ENCODE results near the gene C1orf159. TPM values are rescaled to one million over a fixed set of nuclear protein-coding genes. Genes with fewer than 3 reads are reported as not detected.
A peak's percentile ranks its signal among the peaks of the same experiment; 100 is the strongest.

The C1orf159 gene
- total and polyA plus RNA-seq, 2 of the 8 experiments (the other 6 are each of a cell fraction or from before 2014, with no cell fraction given) = 10.0 to 10.9 TPM

DNA sequence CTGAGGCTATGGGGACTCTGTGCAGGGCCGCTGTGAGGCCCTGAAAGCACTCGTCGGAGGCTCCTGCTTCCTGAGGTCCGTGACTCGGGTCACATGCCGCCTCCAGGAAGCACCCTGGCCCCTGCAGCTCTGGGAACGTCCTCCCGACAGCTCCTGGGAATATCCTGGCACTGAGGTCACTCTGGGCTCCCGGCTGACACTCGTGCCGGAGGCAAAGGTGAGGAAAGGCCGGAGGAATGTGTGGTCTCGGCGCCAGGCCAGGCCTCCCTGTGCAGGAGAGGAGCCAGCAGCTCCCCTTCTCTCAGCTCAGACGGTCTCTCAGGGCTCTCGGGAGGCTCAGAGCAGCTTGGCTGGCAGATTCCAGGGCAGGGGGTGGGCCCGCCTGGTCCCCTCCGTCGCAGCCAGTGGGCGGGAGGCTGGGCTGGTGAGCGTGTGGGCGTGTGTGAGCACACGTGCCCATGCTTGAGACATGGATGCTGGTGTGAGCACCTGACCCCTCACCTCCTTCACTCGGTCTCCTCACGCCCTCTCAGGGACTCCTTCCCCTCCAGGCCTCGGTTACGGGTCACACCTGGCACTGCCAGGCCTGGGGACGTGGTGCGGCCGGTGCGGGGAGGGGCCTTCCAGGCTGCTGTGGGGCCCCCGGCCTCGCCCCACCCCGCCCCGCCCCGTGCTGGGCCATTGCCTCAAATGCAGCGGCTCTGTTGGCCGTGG, 36.3 kb downstream of the C1orf159 start (continued):
- TF ChIP-seq, protein P1, sequence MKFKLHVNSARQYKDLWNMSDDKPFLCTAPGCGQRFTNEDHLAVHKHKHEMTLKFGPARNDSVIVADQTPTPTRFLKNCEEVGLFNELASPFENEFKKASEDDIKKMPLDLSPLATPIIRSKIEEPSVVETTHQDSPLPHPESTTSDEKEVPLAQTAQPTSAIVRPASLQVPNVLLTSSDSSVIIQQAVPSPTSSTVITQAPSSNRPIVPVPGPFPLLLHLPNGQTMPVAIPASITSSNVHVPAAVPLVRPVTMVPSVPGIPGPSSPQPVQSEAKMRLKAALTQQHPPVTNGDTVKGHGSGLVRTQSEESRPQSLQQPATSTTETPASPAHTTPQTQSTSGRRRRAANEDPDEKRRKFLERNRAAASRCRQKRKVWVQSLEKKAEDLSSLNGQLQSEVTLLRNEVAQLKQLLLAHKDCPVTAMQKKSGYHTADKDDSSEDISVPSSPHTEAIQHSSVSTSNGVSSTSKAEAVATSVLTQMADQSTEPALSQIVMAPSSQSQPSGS (IDR thresholded peaks at IDR 0.05; ENCODE audit: low read length) = no peak
- TF ChIP-seq GABPA (IDR thresholded peaks at IDR 0.05; ENCODE audit: borderline replicate concordance, insufficient read depth, low read length) (no peak), JUN (IDR thresholded peaks at IDR 0.05; ENCODE audit: low read depth, low read length) (no peak), JUND (IDR thresholded peaks at IDR 0.05; ENCODE audit: low read length) (no peak), BRCA1 (IDR thresholded peaks at IDR 0.05; ENCODE audit: low read depth, low read length) (no peak), POU5F1 (IDR thresholded peaks at IDR 0.05; ENCODE audit: low read depth, low read length) (no peak), CBX5 (IDR thresholded peaks at IDR 0.05; ENCODE audit: low read depth, low read length) (no peak), RNF2 (IDR thresholded peaks at IDR 0.05; ENCODE audit: borderline replicate concordance, low read depth, low read length, missing control alignments, poor library complexity, severe bottlenecking) (no peak)
- TF ChIP-seq, protein P2, sequence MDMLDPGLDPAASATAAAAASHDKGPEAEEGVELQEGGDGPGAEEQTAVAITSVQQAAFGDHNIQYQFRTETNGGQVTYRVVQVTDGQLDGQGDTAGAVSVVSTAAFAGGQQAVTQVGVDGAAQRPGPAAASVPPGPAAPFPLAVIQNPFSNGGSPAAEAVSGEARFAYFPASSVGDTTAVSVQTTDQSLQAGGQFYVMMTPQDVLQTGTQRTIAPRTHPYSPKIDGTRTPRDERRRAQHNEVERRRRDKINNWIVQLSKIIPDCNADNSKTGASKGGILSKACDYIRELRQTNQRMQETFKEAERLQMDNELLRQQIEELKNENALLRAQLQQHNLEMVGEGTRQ (IDR thresholded peaks at IDR 0.05; ENCODE audit: low read length) = 0 out of 2 replicates have a peak, but pooled peaks have one; percentile 33
- TF ChIP-seq, protein P3, sequence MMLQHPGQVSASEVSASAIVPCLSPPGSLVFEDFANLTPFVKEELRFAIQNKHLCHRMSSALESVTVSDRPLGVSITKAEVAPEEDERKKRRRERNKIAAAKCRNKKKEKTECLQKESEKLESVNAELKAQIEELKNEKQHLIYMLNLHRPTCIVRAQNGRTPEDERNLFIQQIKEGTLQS (IDR thresholded peaks at IDR 0.05; ENCODE audit: insufficient read depth, low read depth, low read length) = no peak

All from H1 (cell line).